Trophoblast cell (in vitro differentiated cells and primary cell): ENCODE results near the gene CALHM1.

ENCODE experiments used
- DNase-seq, 2 donors: peaks; one replicate each; pipeline ENCODE4 v3.0.0-alpha.2; 2016
- H2AFZ ChIP-seq: 2 replicates; pipeline ENCODE4 v1.6.1; 2013; ENCODE audit warnings: low read length, moderate library complexity, mild to moderate bottlenecking; ENCODE audit not compliant: insufficient read depth, poor library complexity
- H2AK5ac ChIP-seq: 2 replicates; pipeline ENCODE4 v1.6.1; 2013; ENCODE audit warnings: mild to moderate bottlenecking, low read length
- H2BK120ac ChIP-seq: 2 replicates; pipeline ENCODE4 v1.6.1; 2013; ENCODE audit warnings: low read length, mild to moderate bottlenecking, moderate library complexity; ENCODE audit not compliant: insufficient read depth, poor library complexity
- H2BK12ac ChIP-seq: 2 replicates; pipeline ENCODE4 v1.6.1; 2013; ENCODE audit warnings: mild to moderate bottlenecking, low read length, moderate library complexity
- H2BK5ac ChIP-seq: 2 replicates; pipeline ENCODE4 v1.6.1; 2013; ENCODE audit warnings: low read length, low read depth, moderate library complexity, mild to moderate bottlenecking; ENCODE audit not compliant: poor library complexity
- H3K14ac ChIP-seq: 2 replicates; pipeline ENCODE4 v1.6.1; 2013; ENCODE audit warnings: mild to moderate bottlenecking, low read length
- H3K18ac ChIP-seq: 2 replicates; pipeline ENCODE4 v1.6.1; 2013; ENCODE audit warnings: mild to moderate bottlenecking, low read length
- H3K23ac ChIP-seq: 2 replicates; pipeline ENCODE4 v1.6.1; 2013; ENCODE audit warnings: low read length
- H3K27ac ChIP-seq: 2 replicates; pipeline ENCODE4 v1.5.1; 2013; ENCODE audit warnings: low read depth, mild to moderate bottlenecking, inconsistent platforms, low read length, moderate library complexity
- H3K27me3 ChIP-seq: 2 replicates; pipeline ENCODE4 v1.6.1; 2013; ENCODE audit warnings: inconsistent platforms, mild to moderate bottlenecking, low read length, moderate library complexity; ENCODE audit not compliant: insufficient read depth
- H3K36me3 ChIP-seq, 2 experiments: 1 replicate in 1 of 2; 2 replicates in 1 of 2; pipeline ENCODE4 v1.6.1; 2013; ENCODE audit warnings: low read length in 2 of 2, mild to moderate bottlenecking in 2 of 2, moderate library complexity in 1 of 2; ENCODE audit not compliant: insufficient read depth in 2 of 2, control insufficient read depth in 1 of 2
- H3K4ac ChIP-seq: 2 replicates; pipeline ENCODE4 v1.6.1; 2013; ENCODE audit warnings: low read depth, mild to moderate bottlenecking, low read length, moderate library complexity
- H3K4me1 ChIP-seq, 2 experiments: 1 replicate in 1 of 2; 2 replicates in 1 of 2; pipeline ENCODE4 v1.6.1; 2013; ENCODE audit warnings: low read length in 2 of 2, mild to moderate bottlenecking in 2 of 2, moderate library complexity in 1 of 2; ENCODE audit not compliant: insufficient read depth in 2 of 2, control insufficient read depth in 1 of 2
- H3K4me2 ChIP-seq: 2 replicates; pipeline ENCODE4 v1.6.1; 2013; ENCODE audit warnings: inconsistent platforms, mild to moderate bottlenecking, low read length, moderate library complexity
- H3K4me3 ChIP-seq: 2 replicates; pipeline ENCODE4 v1.5.1; 2013; ENCODE audit warnings: mild to moderate bottlenecking, low read depth, low read length, inconsistent platforms
- H3K79me1 ChIP-seq: one replicate; pipeline ENCODE4 v1.6.1; 2013; ENCODE audit warnings: low read length
- H3K79me2 ChIP-seq: 2 replicates; pipeline ENCODE4 v1.6.1; 2013; ENCODE audit warnings: low read length, mild to moderate bottlenecking; ENCODE audit not compliant: control insufficient read depth, insufficient read depth, poor library complexity
- H3K9ac ChIP-seq: 2 replicates; pipeline ENCODE4 v1.6.1; 2013; ENCODE audit warnings: mild to moderate bottlenecking, low read length
- H3K9me3 ChIP-seq: 2 replicates; pipeline ENCODE4 v1.6.1; 2013; ENCODE audit warnings: low read depth, mild to moderate bottlenecking, control low read depth, inconsistent platforms, low read length; ENCODE audit not compliant: insufficient read depth
- H4K12ac ChIP-seq: 2 replicates; pipeline ENCODE4 v1.6.1; 2013; ENCODE audit warnings: low read depth, mild to moderate bottlenecking, low read length, moderate library complexity
- H4K8ac ChIP-seq: 2 replicates; pipeline ENCODE4 v1.6.1; 2013; ENCODE audit warnings: low read depth, mild to moderate bottlenecking, low read length, moderate library complexity
- H4K91ac ChIP-seq: one replicate; pipeline ENCODE4 v1.6.1; 2013; ENCODE audit warnings: low read depth, mild to moderate bottlenecking, low read length, moderate library complexity
- WGBS: extraction: QIAGEN DNeasy Blood & Tissue Kit; methylation state at CpG from one replicate; pipeline ENCODE4 v1.1.7; 2013; ENCODE audit warnings: missing lambda C conversion rate; ENCODE audit not compliant: insufficient read length, insufficient coverage; ENCODE audit errors: extremely low coverage; 5-methylcytosine and 5-hydroxymethylcytosine counted together

Gene CALHM1

GRCh38 chr10:103499881-103500280 lies 41.2 kb upstream of the CALHM1 start:
- H3K23ac ChIP-seq: no peak overlapping the region

GRCh38 chr10:103498936-103499638 lies 40.4 kb upstream of the CALHM1 start:
- H3K79me1 ChIP-seq: no peaks in the 10 kb centered on the region
- H2AK5ac ChIP-seq: no peak overlapping the region
- H2AFZ ChIP-seq: no peak overlapping the region
- H3K4me1 ChIP-seq: peaks cover 5 to 6% of the 10 kb centered on the region in 2 experiments
- no peak overlapping the region for H4K12ac ChIP-seq
- no peaks in the 10 kb centered on the region for H3K36me3 ChIP-seq
- no peak overlapping the region for H4K8ac ChIP-seq
- no peak overlapping the region for H3K4me3 ChIP-seq
- H3K9ac ChIP-seq: no peak overlapping the region
- H3K4me2 ChIP-seq: no peak overlapping the region
- peaks cover 15% of the 10 kb centered on the region for H3K27me3 ChIP-seq
- no peak overlapping the region for H3K14ac ChIP-seq
- H2BK12ac ChIP-seq: no peak overlapping the region
- no peak overlapping the region for H4K91ac ChIP-seq
- no peak overlapping the region for H3K4ac ChIP-seq
- no peaks in the 10 kb centered on the region for H3K9me3 ChIP-seq
- H2BK5ac ChIP-seq: no peak overlapping the region
- no peak overlapping the region for H3K18ac ChIP-seq
- H3K27ac ChIP-seq: no peak overlapping the region
- no peak overlapping the region for H3K23ac ChIP-seq
- no peaks in the 10 kb centered on the region for H3K79me2 ChIP-seq
- no CpG with 5 or more reads among the region's 5 CpGs for WGBS
- DNase-seq: no peak
- no peak overlapping the region for H2BK120ac ChIP-seq

More at GRCh38 chr10:103499881-103500280, 41.2 kb upstream of the CALHM1 start:
- Histone ChIP-seq H2BK5ac (no peak overlapping the region), H4K8ac (no peak overlapping the region), H2AK5ac (no peak overlapping the region), H3K27me3 (peaks cover 7% of the 10 kb centered on the region), H3K4me1 (peaks cover 0 to 5% of the 10 kb centered on the region in 2 experiments), H3K4ac (no peak overlapping the region), H3K14ac (no peak overlapping the region), H4K91ac (no peak overlapping the region), H3K27ac (no peak overlapping the region), H3K79me1 (no peaks in the 10 kb centered on the region), H2BK12ac (no peak overlapping the region), H3K9me3 (no peaks in the 10 kb centered on the region), H4K12ac (no peak overlapping the region), H3K4me3 (no peak overlapping the region), H3K4me2 (no peak overlapping the region), H3K18ac (no peak overlapping the region), H3K79me2 (no peaks in the 10 kb centered on the region), H2BK120ac (no peak overlapping the region), H2AFZ (no peak overlapping the region), H3K9ac (no peak overlapping the region), H3K36me3 (no peaks in the 10 kb centered on the region)
- no peak for DNase-seq
- no CpG with 5 or more reads among the region's 7 CpGs for WGBS

- H3K79me1 ChIP-seq: peaks cover 1% of the 10 kb centered on the region
- WGBS: no CpG with 5 or more reads among the region's 8 CpGs
- no peak overlapping the region for H2BK120ac ChIP-seq
- no peaks in the 10 kb centered on the region for H3K9me3 ChIP-seq
- no peak overlapping the region for H3K4me2 ChIP-seq
- no peak overlapping the region for H2AFZ ChIP-seq
- DNase-seq: no peak
- no peaks in the 10 kb centered on the region for H3K79me2 ChIP-seq
- H3K14ac ChIP-seq: no peak overlapping the region
- H3K27me3 ChIP-seq: peaks cover 20% of the 10 kb centered on the region
- H4K91ac ChIP-seq: no peak overlapping the region
- no peak overlapping the region for H4K8ac ChIP-seq
- H3K4me3 ChIP-seq: no peak overlapping the region
- H2BK12ac ChIP-seq: no peak overlapping the region
- H3K27ac ChIP-seq: no peak overlapping the region
- peaks cover 12 to 14% of the 10 kb centered on the region in 2 experiments for H3K4me1 ChIP-seq
- no peak overlapping the region for H2AK5ac ChIP-seq
- no peak overlapping the region for H3K9ac ChIP-seq
- no peaks in the 10 kb centered on the region for H3K36me3 ChIP-seq
- H2BK5ac ChIP-seq: no peak overlapping the region
- H3K18ac ChIP-seq: no peak overlapping the region
- H4K12ac ChIP-seq: no peak overlapping the region
- H3K23ac ChIP-seq: no peak overlapping the region
- H3K4ac ChIP-seq: no peak overlapping the region
Observed at GRCh38 chr10:103497161-103497915, 38.6 kb upstream of the CALHM1 start.

GRCh38 chr10:103495321-103495720 lies 36.6 kb upstream of the CALHM1 start:
- Histone ChIP-seq H3K4ac (no peak overlapping the region), H2BK120ac (no peak overlapping the region), H2BK5ac (no peak overlapping the region), H3K18ac (no peak overlapping the region), H3K9ac (no peak overlapping the region), H4K91ac (no peak overlapping the region), H3K4me2 (no peak overlapping the region), H2AK5ac (no peak overlapping the region), H3K4me1 (peaks cover 23% of the 10 kb centered on the region in 2 experiments), H3K79me2 (no peaks in the 10 kb centered on the region), H2BK12ac (no peak overlapping the region), H3K27ac (no peak overlapping the region), H3K27me3 (peaks cover 20% of the 10 kb centered on the region), H3K79me1 (peaks cover 1% of the 10 kb centered on the region), H4K12ac (no peak overlapping the region), H3K14ac (no peak overlapping the region), H4K8ac (no peak overlapping the region), H2AFZ (no peak overlapping the region), H3K4me3 (no peak overlapping the region), H3K23ac (no peak overlapping the region), H3K36me3 (no peaks in the 10 kb centered on the region), H3K9me3 (no peaks in the 10 kb centered on the region)
- no CpG with 5 or more reads among the region's 3 CpGs for WGBS
- DNase-seq: no peak
